Gastrocnemius medialis (tissue), 4 donors: ENCODE results near the gene ESPNL.

Source experiments
- POLR2A ChIP-seq, 2 donors: fragments of 450-650 bp; IDR thresholded peaks; one replicate each; pipeline ENCODE4 v1.6.1; 2017; ENCODE audit warnings: antibody characterized with exemption in 2 of 2, mild to moderate bottlenecking in 2 of 2, moderate library complexity in 2 of 2
- TF ChIP-seq, protein P1 (sequence below), 5 experiments: fragments of 450-650 bp in 3 of 5; fragments of 200-600 bp in 2 of 5; sonication (generic) in 2 of 5; IDR thresholded peaks in 4 of 5; conservative IDR thresholded peaks in 1 of 5; 1 replicate in 4 of 5; 2 replicates in 1 of 5; pipeline ENCODE4 v1.5.1; 2016 to 2019; ENCODE audit warnings: antibody characterized with exemption in 5 of 5, mild to moderate bottlenecking in 3 of 5, moderate library complexity in 3 of 5

DNA sequence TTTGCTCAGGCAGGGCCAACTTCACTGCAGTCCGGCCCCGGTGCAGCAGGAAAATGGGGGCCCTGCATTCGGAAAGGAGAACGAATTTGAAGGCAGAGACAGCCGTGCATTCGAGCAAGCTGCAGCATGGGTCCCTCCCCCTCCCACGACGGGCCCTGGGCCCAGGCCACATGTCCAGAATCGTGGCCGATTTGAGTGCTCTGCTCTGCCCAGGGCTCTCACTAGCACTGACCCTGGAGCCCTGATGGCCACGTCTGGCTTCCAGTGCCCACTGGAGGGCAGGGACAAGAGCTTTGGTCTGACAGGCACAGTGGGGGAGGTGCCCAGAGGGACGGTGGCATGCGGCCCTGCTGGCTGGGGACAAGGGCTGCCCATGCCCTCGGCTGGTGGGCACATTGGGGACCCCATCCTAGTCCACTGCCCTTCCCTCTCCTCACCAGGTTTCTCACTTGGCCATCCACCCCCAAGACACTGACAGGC is 23.9 kb downstream of the ESPNL start:
- TF ChIP-seq, protein P1, sequence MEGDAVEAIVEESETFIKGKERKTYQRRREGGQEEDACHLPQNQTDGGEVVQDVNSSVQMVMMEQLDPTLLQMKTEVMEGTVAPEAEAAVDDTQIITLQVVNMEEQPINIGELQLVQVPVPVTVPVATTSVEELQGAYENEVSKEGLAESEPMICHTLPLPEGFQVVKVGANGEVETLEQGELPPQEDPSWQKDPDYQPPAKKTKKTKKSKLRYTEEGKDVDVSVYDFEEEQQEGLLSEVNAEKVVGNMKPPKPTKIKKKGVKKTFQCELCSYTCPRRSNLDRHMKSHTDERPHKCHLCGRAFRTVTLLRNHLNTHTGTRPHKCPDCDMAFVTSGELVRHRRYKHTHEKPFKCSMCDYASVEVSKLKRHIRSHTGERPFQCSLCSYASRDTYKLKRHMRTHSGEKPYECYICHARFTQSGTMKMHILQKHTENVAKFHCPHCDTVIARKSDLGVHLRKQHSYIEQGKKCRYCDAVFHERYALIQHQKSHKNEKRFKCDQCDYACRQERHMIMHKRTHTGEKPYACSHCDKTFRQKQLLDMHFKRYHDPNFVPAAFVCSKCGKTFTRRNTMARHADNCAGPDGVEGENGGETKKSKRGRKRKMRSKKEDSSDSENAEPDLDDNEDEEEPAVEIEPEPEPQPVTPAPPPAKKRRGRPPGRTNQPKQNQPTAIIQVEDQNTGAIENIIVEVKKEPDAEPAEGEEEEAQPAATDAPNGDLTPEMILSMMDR (IDR thresholded peaks at IDR 0.05 in 4 of 5, conservative IDR thresholded peaks at IDR 0.05 in 1 of 5): no peak
- no peak for TF ChIP-seq POLR2A (IDR thresholded peaks at IDR 0.05)
